ENCODE data around the gene CLHC1.
"Not testable (repeated sequence)": the region's sequence is repeated elsewhere in the genome, so short reads cannot be mapped to it uniquely, and the experiment has no call there.

Gene CLHC1

GRCh38 chr2:55231546-55232083 lies 478 bp downstream of the CLHC1 start:
- DNase-seq: no peak

GRCh38 chr2:55230551-55230950 lies 1.5 kb downstream of the CLHC1 start:
- DNase-seq: no peak

GRCh38 chr2:55229221-55229620 lies 2.9 kb downstream of the CLHC1 start:
- no peak for DNase-seq

- no peak for DNase-seq
Measured at GRCh38 chr2:55228226-55228563, 3.9 kb downstream of the CLHC1 start.

- peak; percentile 30 for DNase-seq
Measured at GRCh38 chr2:55227437-55228225, 4.5 kb downstream of the CLHC1 start.

- no peak for DNase-seq
Measured at GRCh38 chr2:55225481-55226020, 6.5 kb downstream of the CLHC1 start.

GRCh38 chr2:55224761-55225261 lies 7.3 kb downstream of the CLHC1 start:
- no peak for DNase-seq

GRCh38 chr2:55223958-55224760 lies 7.9 kb downstream of the CLHC1 start:
- DNase-seq: no peak

GRCh38 chr2:55213822-55214221 lies 18.3 kb downstream of the CLHC1 start:
- DNase-seq: no peak

GRCh38 chr2:55204950-55205349 lies 27.1 kb downstream of the CLHC1 start:
- no peak for DNase-seq

GRCh38 chr2:55204536-55204935 lies 27.6 kb downstream of the CLHC1 start:
- DNase-seq: no peak

GRCh38 chr2:55200416-55200815 lies 31.7 kb downstream of the CLHC1 start:
- DNase-seq: no peak

GRCh38 chr2:55196526-55196925 lies 35.6 kb downstream of the CLHC1 start:
- no peak for DNase-seq

GRCh38 chr2:55191888-55192287 lies 40.2 kb downstream of the CLHC1 start:
- DNase-seq: not testable (repeated sequence)

GRCh38 chr2:55186837-55187236 lies 45.3 kb downstream of the CLHC1 start:
- not testable (repeated sequence) for DNase-seq

- DNase-seq: no peak
Measured at GRCh38 chr2:55180374-55180773, 51.7 kb downstream of the CLHC1 start.

- no peak for DNase-seq
Measured at GRCh38 chr2:55176094-55176415, 56.0 kb downstream of the CLHC1 start.

- peak; percentile 25 for DNase-seq
Measured at GRCh38 chr2:55175254-55176093, 56.6 kb downstream of the CLHC1 start.

- no peak for DNase-seq
Measured at GRCh38 chr2:55173438-55174054, 58.5 kb downstream of the CLHC1 start.

- no peak for DNase-seq
Measured at GRCh38 chr2:55169915-55170314, 62.2 kb downstream of the CLHC1 start.

GRCh38 chr2:55169359-55169758 lies 62.7 kb downstream of the CLHC1 start:
- no peak for DNase-seq

Data from SIG-M5 (cell line).